Measurements from ENCODE around the gene NPRL2.
"Not testable (repeated sequence)": the region's sequence is repeated elsewhere in the genome, so short reads cannot be mapped to it uniquely, and the experiment has no call there.

Gene NPRL2

GRCh38 chr3:50327129-50327528 lies 23.4 kb downstream of the NPRL2 start:
- DNase-seq (ENCODE audit: low read depth) = no peak

- DNase-seq (ENCODE audit: low read depth) = no peak
Measured at GRCh38 chr3:50326182-50326541, 24.4 kb downstream of the NPRL2 start.

GRCh38 chr3:50325497-50326181 lies 24.9 kb downstream of the NPRL2 start:
- no peak for DNase-seq (ENCODE audit: low read depth)

GRCh38 chr3:50325113-50325480 lies 25.5 kb downstream of the NPRL2 start:
- no peak for DNase-seq (ENCODE audit: low read depth)

GRCh38 chr3:50324351-50325112 lies 26.0 kb downstream of the NPRL2 start:
- peak; percentile 51 for DNase-seq (ENCODE audit: low read depth)

- no peak for DNase-seq (ENCODE audit: low read depth)
Measured at GRCh38 chr3:50323614-50324199, 26.9 kb downstream of the NPRL2 start.

GRCh38 chr3:50323092-50323600 lies 27.4 kb downstream of the NPRL2 start:
- DNase-seq (ENCODE audit: low read depth) = no peak

- no peak for DNase-seq (ENCODE audit: low read depth)
Measured at GRCh38 chr3:50322386-50323091, 28.0 kb downstream of the NPRL2 start, which contains the start of gene HYAL2. HYAL2 (minus strand) TSS chr3:50322745; CDS start chr3:50320489, 2,256 bp downstream.

GRCh38 chr3:50322115-50322385 lies 28.5 kb downstream of the NPRL2 start:
- DNase-seq (ENCODE audit: low read depth) = no peak

GRCh38 chr3:50321336-50322114 lies 29.1 kb downstream of the NPRL2 start:
- DNase-seq (ENCODE audit: low read depth) = no peak

- no peak for DNase-seq (ENCODE audit: low read depth)
Measured at GRCh38 chr3:50320853-50321335, 29.7 kb downstream of the NPRL2 start.

- no peak for DNase-seq (ENCODE audit: low read depth)
Measured at GRCh38 chr3:50319894-50320625, 30.5 kb downstream of the NPRL2 start.

GRCh38 chr3:50319181-50319893 lies 31.2 kb downstream of the NPRL2 start:
- DNase-seq (ENCODE audit: low read depth) = no peak

GRCh38 chr3:50318615-50319014 lies 32.0 kb downstream of the NPRL2 start:
- no peak for DNase-seq (ENCODE audit: low read depth)

GRCh38 chr3:50318163-50318562 lies 32.4 kb downstream of the NPRL2 start:
- no peak for DNase-seq (ENCODE audit: low read depth)

GRCh38 chr3:50317300-50317699 lies 33.3 kb downstream of the NPRL2 start:
- DNase-seq (ENCODE audit: low read depth) = no peak

GRCh38 chr3:50316657-50317242 lies 33.8 kb downstream of the NPRL2 start:
- no peak for DNase-seq (ENCODE audit: low read depth)

- no peak for DNase-seq (ENCODE audit: low read depth)
Measured at GRCh38 chr3:50314816-50315215, 35.8 kb downstream of the NPRL2 start.

- no peak for DNase-seq (ENCODE audit: low read depth)
Measured at GRCh38 chr3:50314342-50314741, 36.2 kb downstream of the NPRL2 start.

- not testable (repeated sequence) for DNase-seq (ENCODE audit: low read depth)
Measured at GRCh38 chr3:50312041-50312440, 38.5 kb downstream of the NPRL2 start.

Measured in HS-27A (cell line).